Upper lobe of right lung (tissue), 1 donor: ENCODE data around the gene GPR150. TPM values are rescaled to one million over a fixed set of nuclear protein-coding genes. Genes with fewer than 3 reads are reported as not detected.
A peak's percentile ranks its signal among the peaks of the same experiment; 100 is the strongest.
"Not testable (repeated sequence)": the region's sequence is repeated elsewhere in the genome, so short reads cannot be mapped to it uniquely, and the experiment has no call there.

ENCODE experiments used
- ATAC-seq: fragments of 200-7000 bp; cut with Tn5 transposase; one replicate; pipeline ENCODE4 v1.9.1; 2020; ENCODE audit warnings: mild to moderate bottlenecking, moderate library complexity
- DNase-seq: peaks from one replicate; pipeline ENCODE4 v3.0.0-alpha.2; 2020
- H3K27ac ChIP-seq: fragments of 200-600 bp; one replicate; pipeline ENCODE4 v1.8.0; 2022
- H3K27me3 ChIP-seq: fragments of 200-600 bp; one replicate; pipeline ENCODE4 v1.8.0; 2022; ENCODE audit warnings: mild to moderate bottlenecking
- H3K36me3 ChIP-seq: fragments of 200-600 bp; one replicate; pipeline ENCODE4 v1.8.0; 2022
- H3K4me1 ChIP-seq: fragments of 200-600 bp; one replicate; pipeline ENCODE4 v1.8.0; 2022
- H3K4me3 ChIP-seq: fragments of 200-600 bp; one replicate; pipeline ENCODE4 v1.8.0; 2022; ENCODE audit warnings: mild to moderate bottlenecking
- H3K9me3 ChIP-seq: fragments of 200-600 bp; one replicate; pipeline ENCODE4 v1.8.0; 2022
- CTCF ChIP-seq: fragments of 200-600 bp; IDR thresholded peaks from one replicate; pipeline ENCODE4 v1.8.0; 2022; ENCODE audit warnings: antibody characterized with exemption
- intact Hi-C: fragments of 100-400 bp; cut with DNase I; formaldehyde crosslinking; loops from one replicate; pipeline ENCODE4 v1.11.0; 2022
- total RNA-seq: library from RNA; stranded (reverse); fragmentation: NEBNext Ultra II Directional; extraction: Animal tissue kit (Norgen Biotek cat#: 25700); gene quantifications from one replicate; pipeline ENCODE4 v1.2.1, GENCODE V29; 2021
- donor health status: DM: no; HTN: yes; CAD: no; lungs with severe emphysema.

The GPR150 gene
- total RNA-seq, 1 donor from 2014 or later: 0.49 TPM

- ATAC-seq (no peak), DNase-seq (no peak)
- no peaks in the 10 kb centered on the region for H3K9me3 ChIP-seq
- H3K4me1 ChIP-seq: no peaks in the 10 kb centered on the region
- H3K36me3 ChIP-seq: no peaks in the 10 kb centered on the region
- intact Hi-C loops: no loop called here
- H3K27ac ChIP-seq: no peak overlapping the region
- no peak overlapping the region for H3K4me3 ChIP-seq
- no peaks in the 10 kb centered on the region for H3K27me3 ChIP-seq
- no peak for TF ChIP-seq CTCF
These were observed 11.5 kb downstream of the GPR150 start for GRCh38 chr5:95631255-95631958.

- peak; percentile 82 for ATAC-seq
These were observed 12.2 kb downstream of the GPR150 start for GRCh38 chr5:95631991-95632675.

GRCh38 chr5:95632942-95633341 is 13.1 kb downstream of the GPR150 start:
- DNase-seq, H3K4me1 ChIP-seq, intact Hi-C loops, H3K36me3 ChIP-seq, H3K4me3 ChIP-seq, H3K9me3 ChIP-seq, H3K27ac ChIP-seq, ATAC-seq, H3K27me3 ChIP-seq: not testable (repeated sequence)

More at GRCh38 chr5:95631991-95632675, 12.2 kb downstream of the GPR150 start:
- no peak for TF ChIP-seq CTCF
- DNase-seq: no peak
- no peaks in the 10 kb centered on the region for H3K9me3 ChIP-seq
- intact Hi-C loops: no loop called here
- H3K4me3 ChIP-seq: no peak overlapping the region
- no peak overlapping the region for H3K27ac ChIP-seq
- H3K4me1 ChIP-seq: no peaks in the 10 kb centered on the region
- no peaks in the 10 kb centered on the region for H3K36me3 ChIP-seq
- H3K27me3 ChIP-seq: no peaks in the 10 kb centered on the region

GRCh38 chr5:95633671-95634070 is 13.8 kb downstream of the GPR150 start:
- intact Hi-C loops: no loop called here
- H3K27me3 ChIP-seq: no peaks in the 10 kb centered on the region
- no peaks in the 10 kb centered on the region for H3K36me3 ChIP-seq
- DNase-seq (no peak), ATAC-seq (no peak)
- H3K9me3 ChIP-seq: no peaks in the 10 kb centered on the region
- no peaks in the 10 kb centered on the region for H3K4me1 ChIP-seq
- TF ChIP-seq CTCF: no peak
- no peak overlapping the region for H3K27ac ChIP-seq
- no peak overlapping the region for H3K4me3 ChIP-seq

- H3K27me3 ChIP-seq: no peaks in the 10 kb centered on the region
- H3K27ac ChIP-seq: no peak overlapping the region
- H3K36me3 ChIP-seq: no peaks in the 10 kb centered on the region
- no peak for TF ChIP-seq CTCF
- H3K4me3 ChIP-seq: no peak overlapping the region
- no peaks in the 10 kb centered on the region for H3K9me3 ChIP-seq
- ATAC-seq (no peak), DNase-seq (no peak)
- H3K4me1 ChIP-seq: no peaks in the 10 kb centered on the region
- intact Hi-C loops: no loop called here
These were observed 14.2 kb downstream of the GPR150 start for GRCh38 chr5:95634081-95634480.

GRCh38 chr5:95638632-95639031 is 18.7 kb downstream of the GPR150 start:
- no peak for DNase-seq
- intact Hi-C loops: no loop called here
- H3K27ac ChIP-seq: no peak overlapping the region
- H3K4me3 ChIP-seq: no peak overlapping the region
- ATAC-seq: no peak
- no peak for TF ChIP-seq CTCF
- no peaks in the 10 kb centered on the region for H3K9me3 ChIP-seq
- no peaks in the 10 kb centered on the region for H3K36me3 ChIP-seq
- no peaks in the 10 kb centered on the region for H3K4me1 ChIP-seq
- H3K27me3 ChIP-seq: no peaks in the 10 kb centered on the region
